ENCODE results near the gene FAM181A. TPM values are rescaled to one million over a fixed set of nuclear protein-coding genes. Genes with fewer than 3 reads are reported as not detected.
A peak's percentile ranks its signal among the peaks of the same experiment; 100 is the strongest.

FAM181A gene
- polyA plus RNA-seq, 4 donors, result not detected

- FAIRE-seq (no peak), DNase-seq (no peak)
- Histone ChIP-seq H3K27ac (ENCODE audit: low read depth in 1 of 3, low read length in 2 of 3) (peak overlapping the region; percentile 56 to 89 (median 80)), H3K27me3 (ENCODE audit: control insufficient read depth in 3 of 3, insufficient read depth in 3 of 3, low read length in 3 of 3) (no peaks in the 10 kb centered on the region), H3K4me1 (ENCODE audit: control insufficient read depth in 3 of 3, insufficient read depth in 2 of 3, low read depth in 1 of 3, low read length in 2 of 3) (peaks cover 0 to 68% (median 3%) of the 10 kb centered on the region in 3 donors), H3K9me3 (ENCODE audit: control insufficient read depth in 2 of 2, insufficient read depth in 1 of 2, low read depth in 1 of 2, low read length in 1 of 2) (no peaks in the 10 kb centered on the region), H3K36me3 (ENCODE audit: control insufficient read depth in 3 of 3, insufficient read depth in 2 of 3, low read depth in 1 of 3, low read length in 3 of 3) (peaks cover 0 to 3% (median 0%) of the 10 kb centered on the region in 3 donors), H3K4me3 (ENCODE audit: low read depth in 1 of 3, low read length in 3 of 3) (no peak overlapping the region)
- WGBS, 3 donors, result 78 to 88% (median 80%) methylated on average over 7 of the region's 7 CpGs
Observed at GRCh38 chr14:93958567-93959238, 31.6 kb downstream of the FAM181A start.

- H3K4me1 ChIP-seq (ENCODE audit: control insufficient read depth in 3 of 3, insufficient read depth in 2 of 3, low read depth in 1 of 3, low read length in 2 of 3), result peaks cover 0 to 60% (median 6%) of the 10 kb centered on the region in 3 donors
- H3K27me3 ChIP-seq (ENCODE audit: control insufficient read depth in 3 of 3, insufficient read depth in 3 of 3, low read length in 3 of 3), result no peaks in the 10 kb centered on the region
- 29 to 45% (median 39%) methylated on average over 20 to 23 of the region's 23 CpGs for WGBS, 3 donors
- DNase-seq (peak; percentile 56 to 97), FAIRE-seq (no peak)
- no peaks in the 10 kb centered on the region for H3K36me3 ChIP-seq (ENCODE audit: control insufficient read depth in 3 of 3, insufficient read depth in 2 of 3, low read depth in 1 of 3, low read length in 3 of 3)
- H3K9me3 ChIP-seq (ENCODE audit: control insufficient read depth in 2 of 2, insufficient read depth in 1 of 2, low read depth in 1 of 2, low read length in 1 of 2), result no peaks in the 10 kb centered on the region
- H3K4me3 ChIP-seq (ENCODE audit: low read depth in 1 of 3, low read length in 3 of 3), result no peak overlapping the region
- H3K27ac ChIP-seq (ENCODE audit: low read depth in 1 of 3, low read length in 2 of 3), result peak overlapping the region; percentile 63 to 89 (median 80)
Observed at GRCh38 chr14:93959239-93960107, 32.3 kb downstream of the FAM181A start.

GRCh38 chr14:93960108-93960475 lies 32.9 kb downstream of the FAM181A start:
- FAIRE-seq (no peak), DNase-seq (peak in 1 of 2 donors; percentile 52)
- Histone ChIP-seq H3K4me3 (ENCODE audit: low read depth in 1 of 3, low read length in 3 of 3) (no peak overlapping the region), H3K36me3 (ENCODE audit: control insufficient read depth in 3 of 3, insufficient read depth in 2 of 3, low read depth in 1 of 3, low read length in 3 of 3) (no peaks in the 10 kb centered on the region), H3K27me3 (ENCODE audit: control insufficient read depth in 3 of 3, insufficient read depth in 3 of 3, low read length in 3 of 3) (no peaks in the 10 kb centered on the region), H3K27ac (ENCODE audit: low read depth in 1 of 3, low read length in 2 of 3) (peak overlapping the region; percentile 63 to 89 (median 80)), H3K4me1 (ENCODE audit: control insufficient read depth in 3 of 3, insufficient read depth in 2 of 3, low read depth in 1 of 3, low read length in 2 of 3) (peaks cover 0 to 54% (median 6%) of the 10 kb centered on the region in 3 donors), H3K9me3 (ENCODE audit: control insufficient read depth in 2 of 2, insufficient read depth in 1 of 2, low read depth in 1 of 2, low read length in 1 of 2) (no peaks in the 10 kb centered on the region)

GRCh38 chr14:93960774-93961438 lies 33.8 kb downstream of the FAM181A start:
- Histone ChIP-seq H3K36me3 (ENCODE audit: control insufficient read depth in 3 of 3, insufficient read depth in 2 of 3, low read depth in 1 of 3, low read length in 3 of 3) (no peaks in the 10 kb centered on the region), H3K27me3 (ENCODE audit: control insufficient read depth in 3 of 3, insufficient read depth in 3 of 3, low read length in 3 of 3) (no peaks in the 10 kb centered on the region), H3K4me1 (ENCODE audit: control insufficient read depth in 3 of 3, insufficient read depth in 2 of 3, low read depth in 1 of 3, low read length in 2 of 3) (peaks cover 0 to 45% (median 6%) of the 10 kb centered on the region in 3 donors), H3K27ac (ENCODE audit: low read depth in 1 of 3, low read length in 2 of 3) (peak overlapping the region in 2 of 3 donors; percentile 16 to 74), H3K9me3 (ENCODE audit: control insufficient read depth in 2 of 2, insufficient read depth in 1 of 2, low read depth in 1 of 2, low read length in 1 of 2) (no peaks in the 10 kb centered on the region), H3K4me3 (ENCODE audit: low read depth in 1 of 3, low read length in 3 of 3) (no peak overlapping the region)
- WGBS, 3 donors, result 85 to 90% (median 89%) methylated on average over 3 of the region's 3 CpGs
- DNase-seq, result no peak
- FAIRE-seq, result no peak

DNA sequence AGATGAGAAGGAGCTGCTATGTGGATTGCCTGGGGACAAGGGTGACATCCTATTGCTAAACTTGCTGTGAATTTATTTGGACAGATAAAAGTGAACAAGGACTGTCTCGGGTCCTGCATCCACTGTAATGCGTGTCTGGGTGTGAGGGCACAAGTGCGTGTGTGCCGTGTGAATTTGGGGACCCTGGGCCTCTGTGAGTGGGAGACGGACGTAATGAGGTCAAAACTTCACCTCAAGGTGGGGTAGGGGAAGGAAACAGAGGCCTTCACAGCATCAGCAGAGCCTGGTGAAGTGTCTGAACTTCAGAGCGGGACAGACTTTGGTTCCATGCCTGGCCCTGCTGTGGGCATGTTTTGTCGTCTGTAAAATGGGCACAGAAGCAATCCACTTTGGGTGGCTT lies 34.5 kb downstream of the FAM181A start:
- DNase-seq (no peak), FAIRE-seq (no peak)
- H3K9me3 ChIP-seq (ENCODE audit: control insufficient read depth in 2 of 2, insufficient read depth in 1 of 2, low read depth in 1 of 2, low read length in 1 of 2), result no peaks in the 10 kb centered on the region
- no peak overlapping the region for H3K4me3 ChIP-seq (ENCODE audit: low read depth in 1 of 3, low read length in 3 of 3)
- WGBS, 3 donors, result 73 to 91% (median 80%) methylated on average over 8 of the region's 8 CpGs
- no peaks in the 10 kb centered on the region for H3K27me3 ChIP-seq (ENCODE audit: control insufficient read depth in 3 of 3, insufficient read depth in 3 of 3, low read length in 3 of 3)
- H3K4me1 ChIP-seq (ENCODE audit: control insufficient read depth in 3 of 3, insufficient read depth in 2 of 3, low read depth in 1 of 3, low read length in 2 of 3), result peaks cover 0 to 38% (median 6%) of the 10 kb centered on the region in 3 donors
- H3K27ac ChIP-seq (ENCODE audit: low read depth in 1 of 3, low read length in 2 of 3), result peak overlapping the region in 2 of 3 donors; percentile 16 to 74
- H3K36me3 ChIP-seq (ENCODE audit: control insufficient read depth in 3 of 3, insufficient read depth in 2 of 3, low read depth in 1 of 3, low read length in 3 of 3), result no peaks in the 10 kb centered on the region

DNA sequence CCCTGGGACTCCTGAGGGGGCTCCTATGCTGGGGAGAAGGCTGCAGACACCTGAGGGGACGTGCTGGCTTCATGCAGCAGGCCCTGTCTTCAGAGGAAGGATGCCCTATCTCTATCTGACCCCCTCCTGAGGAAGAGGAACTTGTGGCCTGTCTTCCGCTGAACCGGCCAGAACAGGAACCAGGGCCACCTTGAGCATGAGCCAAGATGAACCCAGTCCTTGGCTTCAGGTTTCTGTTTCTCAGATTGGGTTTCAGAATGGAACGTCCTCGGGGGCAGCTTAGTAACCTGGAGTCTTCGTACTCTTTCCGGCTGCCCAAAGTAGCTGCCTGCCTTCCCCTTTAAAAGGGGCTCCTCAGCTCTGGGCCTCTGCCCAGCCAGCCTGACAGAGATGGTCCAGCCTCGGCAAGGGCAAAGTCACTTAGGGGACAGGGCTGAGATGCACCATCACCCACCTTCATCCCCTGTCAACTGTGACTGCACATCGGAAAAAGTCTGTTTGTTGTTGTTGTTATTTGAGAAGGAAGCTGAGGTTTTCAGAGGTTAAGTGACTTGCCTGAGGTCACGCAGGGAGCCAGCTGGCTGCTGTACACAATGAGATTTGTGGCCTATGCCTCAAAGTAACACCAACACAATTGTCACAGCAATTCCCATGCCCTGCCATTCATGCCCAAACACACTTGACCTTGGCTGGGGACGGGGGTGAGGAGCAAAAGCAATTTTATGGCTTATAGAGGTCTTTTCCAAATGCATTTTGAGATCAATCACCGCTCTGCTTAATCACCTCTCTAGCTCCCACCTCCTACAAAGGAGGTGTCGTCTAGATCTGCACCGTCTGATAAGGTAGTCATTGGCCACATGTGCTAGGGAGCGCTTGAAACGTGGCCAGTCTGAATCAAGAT lies 35.8 kb downstream of the FAM181A start:
- DNase-seq (peak in 1 of 2 donors; percentile 44), FAIRE-seq (no peak)
- H3K27ac ChIP-seq (ENCODE audit: low read depth in 1 of 3, low read length in 2 of 3), result peak overlapping the region; percentile 36 to 88 (median 68)

GRCh38 chr14:93963692-93964091 lies 36.5 kb downstream of the FAM181A start:
- Histone ChIP-seq H3K9me3 (ENCODE audit: control insufficient read depth in 2 of 2, insufficient read depth in 1 of 2, low read depth in 1 of 2, low read length in 1 of 2) (no peaks in the 10 kb centered on the region), H3K4me3 (ENCODE audit: low read depth in 1 of 3, low read length in 3 of 3) (no peak overlapping the region), H3K4me1 (ENCODE audit: control insufficient read depth in 3 of 3, insufficient read depth in 2 of 3, low read depth in 1 of 3, low read length in 2 of 3) (peaks cover 0 to 19% (median 6%) of the 10 kb centered on the region in 3 donors), H3K36me3 (ENCODE audit: control insufficient read depth in 3 of 3, insufficient read depth in 2 of 3, low read depth in 1 of 3, low read length in 3 of 3) (no peaks in the 10 kb centered on the region), H3K27ac (ENCODE audit: low read depth in 1 of 3, low read length in 2 of 3) (peak overlapping the region in 2 of 3 donors; percentile 16 to 88), H3K27me3 (ENCODE audit: control insufficient read depth in 3 of 3, insufficient read depth in 3 of 3, low read length in 3 of 3) (no peaks in the 10 kb centered on the region)
- no peak for FAIRE-seq
- no peak for DNase-seq
- 63 to 75% (median 71%) methylated on average over 4 of the region's 4 CpGs for WGBS, 3 donors

More for the DNA sequence above, 35.8 kb downstream of the FAM181A start:
- Histone ChIP-seq H3K4me3 (ENCODE audit: low read depth in 1 of 3, low read length in 3 of 3) (no peak overlapping the region), H3K27me3 (ENCODE audit: control insufficient read depth in 3 of 3, insufficient read depth in 3 of 3, low read length in 3 of 3) (no peaks in the 10 kb centered on the region), H3K9me3 (ENCODE audit: control insufficient read depth in 2 of 2, insufficient read depth in 1 of 2, low read depth in 1 of 2, low read length in 1 of 2) (no peaks in the 10 kb centered on the region), H3K36me3 (ENCODE audit: control insufficient read depth in 3 of 3, insufficient read depth in 2 of 3, low read depth in 1 of 3, low read length in 3 of 3) (no peaks in the 10 kb centered on the region), H3K4me1 (ENCODE audit: control insufficient read depth in 3 of 3, insufficient read depth in 2 of 3, low read depth in 1 of 3, low read length in 2 of 3) (peaks cover 0 to 26% (median 6%) of the 10 kb centered on the region in 3 donors)
- 48 to 65% (median 56%) methylated on average over 16 of the region's 16 CpGs for WGBS, 3 donors

Measured in small intestine (tissue), 7 donors.